Measurements from ENCODE around the gene ITGA8.

The ITGA8 gene

GRCh38 chr10:15703944-15704580 lies 15.7 kb downstream of the ITGA8 start:
- DNase-seq = no peak
- no peaks in the 10 kb centered on the region for H3K9me3 ChIP-seq
- no peak for TF ChIP-seq CTCF (IDR thresholded peaks at IDR 0.05)
- H3K4me1 ChIP-seq = peaks cover 0 to 80% (median 3%) of the 10 kb centered on the region in 4 donors
- H3K4me3 ChIP-seq = no peak overlapping the region
- intact Hi-C loops (cut with DNase I; ENCODE audit: low total_unique reads) = no loop called here
- peaks cover 0 to 4% (median 0%) of the 10 kb centered on the region in 3 donors for H3K36me3 ChIP-seq
- no peaks in the 10 kb centered on the region for H3K27me3 ChIP-seq
- H3K27ac ChIP-seq = peak overlapping the region in 1 of 2 donors; percentile 5

GRCh38 chr10:15703151-15703880 lies 16.4 kb downstream of the ITGA8 start:
- Histone ChIP-seq H3K4me1 (peaks cover 0 to 73% (median 3%) of the 10 kb centered on the region in 4 donors), H3K27me3 (no peaks in the 10 kb centered on the region), H3K27ac (peak overlapping the region; percentile 5 to 14), H3K36me3 (peaks cover 0 to 4% (median 0%) of the 10 kb centered on the region in 3 donors), H3K4me3 (no peak overlapping the region), H3K9me3 (no peaks in the 10 kb centered on the region)
- intact Hi-C loops (cut with DNase I; ENCODE audit: low total_unique reads) = no loop called here
- no peak for DNase-seq
- TF ChIP-seq CTCF (IDR thresholded peaks at IDR 0.05) = no peak

GRCh38 chr10:15700078-15700674 lies 19.5 kb downstream of the ITGA8 start:
- no peak for DNase-seq
- no peak for TF ChIP-seq CTCF (IDR thresholded peaks at IDR 0.05)
- H3K4me3 ChIP-seq = no peak overlapping the region
- H3K27ac ChIP-seq = no peak overlapping the region
- intact Hi-C loops (cut with DNase I; ENCODE audit: low total_unique reads) = no loop called here
- H3K27me3 ChIP-seq = no peaks in the 10 kb centered on the region
- no peaks in the 10 kb centered on the region for H3K9me3 ChIP-seq
- H3K4me1 ChIP-seq = peaks cover 0 to 65% (median 3%) of the 10 kb centered on the region in 4 donors
- H3K36me3 ChIP-seq = no peaks in the 10 kb centered on the region

GRCh38 chr10:15695852-15696251 lies 23.9 kb downstream of the ITGA8 start:
- no peak for DNase-seq
- Histone ChIP-seq H3K4me3 (peak overlapping the region; percentile 1 to 17), H3K4me1 (peaks cover 0 to 71% (median 3%) of the 10 kb centered on the region in 4 donors), H3K36me3 (no peaks in the 10 kb centered on the region), H3K9me3 (no peaks in the 10 kb centered on the region), H3K27me3 (no peaks in the 10 kb centered on the region), H3K27ac (peak overlapping the region; percentile 34 to 57)
- no peak for TF ChIP-seq CTCF (IDR thresholded peaks at IDR 0.05)
- intact Hi-C loops (cut with DNase I; ENCODE audit: low total_unique reads) = no loop called here

GRCh38 chr10:15690031-15690430 lies 29.7 kb downstream of the ITGA8 start:
- H3K27ac ChIP-seq = peak overlapping the region; percentile 15 to 37
- intact Hi-C loops (cut with DNase I; ENCODE audit: low total_unique reads) = no loop called here
- H3K4me1 ChIP-seq = peaks cover 0 to 93% (median 9%) of the 10 kb centered on the region in 4 donors
- H3K9me3 ChIP-seq = no peaks in the 10 kb centered on the region
- H3K27me3 ChIP-seq = no peaks in the 10 kb centered on the region
- no peak for TF ChIP-seq CTCF (IDR thresholded peaks at IDR 0.05)
- no peak for DNase-seq
- peaks cover 0 to 7% (median 0%) of the 10 kb centered on the region in 3 donors for H3K36me3 ChIP-seq
- no peak overlapping the region for H3K4me3 ChIP-seq
